ENCODE results near the gene KMT2C. TPM values are rescaled to one million over a fixed set of nuclear protein-coding genes. Genes with fewer than 3 reads are reported as not detected.

The KMT2C gene
- total RNA-seq, 1 donor from 2014 or later: 71.8 TPM

GRCh38 chr7:152108359-152108758 lies 327.4 kb downstream of the KMT2C start:
- Mint-ChIP-seq H3K27ac (ENCODE audit: unreplicated experiment) (no peak overlapping the region), H3K27me3 (ENCODE audit: unreplicated experiment) (no peaks in the 10 kb centered on the region), H3K4me3 (ENCODE audit: unreplicated experiment) (no peak overlapping the region), H3K9me3 (ENCODE audit: unreplicated experiment) (no peaks in the 10 kb centered on the region), H3K4me1 (ENCODE audit: unreplicated experiment) (peaks cover 8% of the 10 kb centered on the region), H3K36me3 (ENCODE audit: unreplicated experiment) (peaks cover 41% of the 10 kb centered on the region)
- DNase-seq (ENCODE audit: extremely low spot score, unreplicated experiment): no peak
- TF ChIP-seq CTCF (IDR thresholded peaks at IDR 0.05): no peak

- peaks cover 8% of the 10 kb centered on the region for H3K4me1 Mint-ChIP-seq (ENCODE audit: unreplicated experiment)
- no peak for TF ChIP-seq CTCF (IDR thresholded peaks at IDR 0.05)
- peaks cover 36% of the 10 kb centered on the region for H3K36me3 Mint-ChIP-seq (ENCODE audit: unreplicated experiment)
- H3K27ac Mint-ChIP-seq (ENCODE audit: unreplicated experiment): no peak overlapping the region
- DNase-seq (ENCODE audit: extremely low spot score, unreplicated experiment): no peak
- no peaks in the 10 kb centered on the region for H3K9me3 Mint-ChIP-seq (ENCODE audit: unreplicated experiment)
- no peaks in the 10 kb centered on the region for H3K27me3 Mint-ChIP-seq (ENCODE audit: unreplicated experiment)
- H3K4me3 Mint-ChIP-seq (ENCODE audit: unreplicated experiment): no peak overlapping the region
Observed at GRCh38 chr7:152107945-152108344, 327.9 kb downstream of the KMT2C start.

- H3K36me3 Mint-ChIP-seq (ENCODE audit: unreplicated experiment): peaks cover 36% of the 10 kb centered on the region
- no peak for DNase-seq (ENCODE audit: extremely low spot score, unreplicated experiment)
- no peak overlapping the region for H3K4me3 Mint-ChIP-seq (ENCODE audit: unreplicated experiment)
- no peaks in the 10 kb centered on the region for H3K27me3 Mint-ChIP-seq (ENCODE audit: unreplicated experiment)
- no peaks in the 10 kb centered on the region for H3K9me3 Mint-ChIP-seq (ENCODE audit: unreplicated experiment)
- TF ChIP-seq CTCF (IDR thresholded peaks at IDR 0.05): no peak
- H3K4me1 Mint-ChIP-seq (ENCODE audit: unreplicated experiment): peaks cover 8% of the 10 kb centered on the region
- H3K27ac Mint-ChIP-seq (ENCODE audit: unreplicated experiment): no peak overlapping the region
Observed at GRCh38 chr7:152106990-152107389, 328.8 kb downstream of the KMT2C start.

- DNase-seq (ENCODE audit: extremely low spot score, unreplicated experiment): no peak
- H3K4me1 Mint-ChIP-seq (ENCODE audit: unreplicated experiment): peaks cover 8% of the 10 kb centered on the region
- no peak overlapping the region for H3K27ac Mint-ChIP-seq (ENCODE audit: unreplicated experiment)
- no peaks in the 10 kb centered on the region for H3K9me3 Mint-ChIP-seq (ENCODE audit: unreplicated experiment)
- H3K4me3 Mint-ChIP-seq (ENCODE audit: unreplicated experiment): no peak overlapping the region
- H3K27me3 Mint-ChIP-seq (ENCODE audit: unreplicated experiment): no peaks in the 10 kb centered on the region
- peaks cover 39% of the 10 kb centered on the region for H3K36me3 Mint-ChIP-seq (ENCODE audit: unreplicated experiment)
- TF ChIP-seq CTCF (IDR thresholded peaks at IDR 0.05): no peak
Observed at GRCh38 chr7:152105205-152105604, 330.6 kb downstream of the KMT2C start.

- H3K36me3 Mint-ChIP-seq (ENCODE audit: unreplicated experiment): peaks cover 36% of the 10 kb centered on the region
- H3K27me3 Mint-ChIP-seq (ENCODE audit: unreplicated experiment): no peaks in the 10 kb centered on the region
- no peak overlapping the region for H3K27ac Mint-ChIP-seq (ENCODE audit: unreplicated experiment)
- no peak for TF ChIP-seq CTCF (IDR thresholded peaks at IDR 0.05)
- H3K4me3 Mint-ChIP-seq (ENCODE audit: unreplicated experiment): no peak overlapping the region
- H3K4me1 Mint-ChIP-seq (ENCODE audit: unreplicated experiment): peaks cover 8% of the 10 kb centered on the region
- no peak for DNase-seq (ENCODE audit: extremely low spot score, unreplicated experiment)
- no peaks in the 10 kb centered on the region for H3K9me3 Mint-ChIP-seq (ENCODE audit: unreplicated experiment)
Observed at GRCh38 chr7:152103691-152104090, 332.1 kb downstream of the KMT2C start.
